Bronchial epithelial cell (primary cell): Measurements from ENCODE around the gene ZNF407. TPM values are rescaled to one million over a fixed set of nuclear protein-coding genes. Genes with fewer than 3 reads are reported as not detected.

Experiments used
- DNase-seq: peaks from one replicate; pipeline ENCODE4 v3.0.0-alpha.2; 2010; ENCODE audit warnings: low read depth
- FAIRE-seq: peaks from 2 replicates; lab custom pipeline; 2011; peaks lifted over from hg19 to GRCh38; lab: Jason Lieb, UNC
- H3K27me3 ChIP-seq: 2 replicates; pipeline ENCODE4 v1.5.1; 2011; ENCODE audit warnings: low read length; ENCODE audit not compliant: control insufficient read depth, insufficient read depth
- H3K36me3 ChIP-seq: 2 replicates; pipeline ENCODE4 v1.5.1; 2011; ENCODE audit warnings: low read length; ENCODE audit not compliant: control insufficient read depth, insufficient read depth
- H3K4me3 ChIP-seq: 2 replicates; pipeline ENCODE4 v1.5.1; 2011; ENCODE audit warnings: mild to moderate bottlenecking, low read depth, low read length, control low read depth
- CTCF ChIP-seq: IDR thresholded peaks from 2 replicates; pipeline ENCODE4 v1.5.1; 2011; ENCODE audit warnings: mild to moderate bottlenecking, moderate library complexity, low read length, control low read depth, inconsistent platforms; ENCODE audit not compliant: insufficient read depth, severe bottlenecking
- total RNA-seq: library from RNA; depleted of rRNA; stranded (reverse); fragments of >200 nt; gene quantifications from 2 replicates; pipeline ENCODE4 v1.2.1, GENCODE V29; 2014

Gene ZNF407
- total RNA-seq, 1 donor from 2014 or later = 10.0 TPM

GRCh38 chr18:75063615-75064512 is 466.2 kb downstream of the ZNF407 start:
- DNase-seq (no peak), FAIRE-seq (no peak)
- peaks cover 4% of the 10 kb centered on the region for H3K36me3 ChIP-seq
- H3K27me3 ChIP-seq = no peaks in the 10 kb centered on the region
- TF ChIP-seq CTCF = no peak
- no peak overlapping the region for H3K4me3 ChIP-seq

- FAIRE-seq = no peak
- no peak for DNase-seq
- H3K27me3 ChIP-seq = no peaks in the 10 kb centered on the region
- no peak overlapping the region for H3K4me3 ChIP-seq
- peaks cover 4% of the 10 kb centered on the region for H3K36me3 ChIP-seq
- no peak for TF ChIP-seq CTCF
Measured at GRCh38 chr18:75064513-75064905, 466.8 kb downstream of the ZNF407 start.

- H3K27me3 ChIP-seq = no peaks in the 10 kb centered on the region
- FAIRE-seq (no peak), DNase-seq (no peak)
- H3K36me3 ChIP-seq = peaks cover 4% of the 10 kb centered on the region
- no peak overlapping the region for H3K4me3 ChIP-seq
- TF ChIP-seq CTCF = no peak
Measured at GRCh38 chr18:75065251-75066000, 467.8 kb downstream of the ZNF407 start.

GRCh38 chr18:75066021-75066880 is 468.6 kb downstream of the ZNF407 start:
- no peaks in the 10 kb centered on the region for H3K27me3 ChIP-seq
- peaks cover 4% of the 10 kb centered on the region for H3K36me3 ChIP-seq
- TF ChIP-seq CTCF = no peak
- FAIRE-seq (no peak), DNase-seq (no peak)
- H3K4me3 ChIP-seq = no peak overlapping the region

- DNase-seq (no peak), FAIRE-seq (no peak)
- TF ChIP-seq CTCF = no peak
- H3K27me3 ChIP-seq = no peaks in the 10 kb centered on the region
- peaks cover 4% of the 10 kb centered on the region for H3K36me3 ChIP-seq
- H3K4me3 ChIP-seq = no peak overlapping the region
Measured at GRCh38 chr18:75066936-75067335, 469.3 kb downstream of the ZNF407 start.
